Ovary (tissue), 3 donors: ENCODE measurements around the gene ANKRD39.

Experiments used
- CTCF ChIP-seq, 3 donors: fragments of 450-650 bp in 2 of 3; fragments of 200-600 bp in 1 of 3; IDR thresholded peaks; one replicate each; pipeline versions ENCODE4 v1.5.1 to v1.8.0; 2016 to 2022; ENCODE audit warnings: antibody characterized with exemption in 3 of 3, mild to moderate bottlenecking in 1 of 3
- POLR2A ChIP-seq: fragments of 450-650 bp; IDR thresholded peaks from one replicate; pipeline ENCODE4 v1.6.1; 2017; ENCODE audit warnings: antibody characterized with exemption, mild to moderate bottlenecking, moderate library complexity
- donor health status: DM: no; HTN: no; CAD: no.

GRCh38 chr2:96801786-96802595 is 55.8 kb downstream of the ANKRD39 start:
- TF ChIP-seq POLR2A (no peak), CTCF (IDR thresholded peaks at IDR 0.05) (no peak)
